ENCODE results near the gene KIF13A.

Gene KIF13A

DNA sequence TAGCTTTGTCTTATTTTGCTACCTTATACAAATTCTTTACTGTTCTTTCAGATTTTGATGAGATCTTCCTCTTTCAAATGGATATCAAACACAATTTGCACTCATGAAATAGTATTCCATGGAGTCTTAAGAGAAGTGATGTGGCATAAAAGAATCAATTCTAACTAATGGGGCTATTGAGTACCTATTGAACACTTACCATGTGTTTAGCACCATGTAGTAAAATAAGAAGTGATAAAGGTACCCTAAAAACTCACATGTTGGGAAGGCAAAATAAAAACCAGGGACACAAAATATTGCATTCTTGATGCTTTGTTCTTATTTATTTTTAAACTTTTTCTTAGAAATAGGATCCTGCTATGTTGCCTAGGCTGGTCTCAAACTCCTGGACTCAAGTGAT, 56.2 kb downstream of the KIF13A start:
- ChIA-PET POLR2A (ENCODE audit: low non-redundant PET) (no interaction called here), CTCF (interaction anchor here (0.6 kb wide), 1 partner anchor 27 kb away, joined by 3 read pairs; no protein-coding TSS in a partner anchor)
- H3K27ac ChIP-seq = no peak overlapping the region
- TF ChIP-seq, protein P1, sequence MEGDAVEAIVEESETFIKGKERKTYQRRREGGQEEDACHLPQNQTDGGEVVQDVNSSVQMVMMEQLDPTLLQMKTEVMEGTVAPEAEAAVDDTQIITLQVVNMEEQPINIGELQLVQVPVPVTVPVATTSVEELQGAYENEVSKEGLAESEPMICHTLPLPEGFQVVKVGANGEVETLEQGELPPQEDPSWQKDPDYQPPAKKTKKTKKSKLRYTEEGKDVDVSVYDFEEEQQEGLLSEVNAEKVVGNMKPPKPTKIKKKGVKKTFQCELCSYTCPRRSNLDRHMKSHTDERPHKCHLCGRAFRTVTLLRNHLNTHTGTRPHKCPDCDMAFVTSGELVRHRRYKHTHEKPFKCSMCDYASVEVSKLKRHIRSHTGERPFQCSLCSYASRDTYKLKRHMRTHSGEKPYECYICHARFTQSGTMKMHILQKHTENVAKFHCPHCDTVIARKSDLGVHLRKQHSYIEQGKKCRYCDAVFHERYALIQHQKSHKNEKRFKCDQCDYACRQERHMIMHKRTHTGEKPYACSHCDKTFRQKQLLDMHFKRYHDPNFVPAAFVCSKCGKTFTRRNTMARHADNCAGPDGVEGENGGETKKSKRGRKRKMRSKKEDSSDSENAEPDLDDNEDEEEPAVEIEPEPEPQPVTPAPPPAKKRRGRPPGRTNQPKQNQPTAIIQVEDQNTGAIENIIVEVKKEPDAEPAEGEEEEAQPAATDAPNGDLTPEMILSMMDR (conservative IDR thresholded peaks at IDR 0.05; ENCODE audit: low read depth) = no peak
- DNase-seq (ENCODE audit: low spot score) = no peak

DNA sequence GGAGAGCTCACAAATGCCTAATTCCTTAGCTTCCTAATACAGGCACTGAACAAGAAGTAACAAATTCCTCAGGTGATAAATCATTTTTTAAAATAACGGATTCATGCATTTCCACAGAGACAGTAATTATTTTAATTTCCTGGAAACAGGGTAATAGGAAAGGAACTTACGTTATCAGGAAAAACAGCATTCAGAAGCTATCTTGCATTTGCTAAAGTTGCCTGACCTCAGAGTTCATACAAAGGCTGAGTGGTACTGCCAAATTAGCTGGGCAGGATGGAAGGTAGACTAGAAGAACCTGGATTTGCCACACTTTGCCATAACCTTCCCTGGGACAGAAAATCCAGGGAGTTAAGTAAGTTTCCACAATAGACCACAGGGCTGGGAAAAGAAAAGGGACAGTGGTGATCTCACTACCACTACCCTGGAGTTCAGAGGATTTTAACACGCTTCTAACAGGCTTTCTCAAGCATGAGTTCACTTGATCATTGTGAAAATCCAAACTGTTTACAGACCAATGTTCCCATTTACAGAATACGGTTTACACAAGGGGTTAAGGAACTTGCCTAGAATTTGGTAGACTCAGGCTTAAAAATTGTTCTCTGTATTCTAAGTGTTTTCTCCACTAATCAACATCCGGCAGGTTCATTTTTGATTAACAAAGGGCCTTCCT, 57.0 kb downstream of the KIF13A start:
- no peak for DNase-seq (ENCODE audit: low spot score)
- H3K27ac ChIP-seq = no peak overlapping the region
- ChIA-PET CTCF (no interaction called here), POLR2A (ENCODE audit: low non-redundant PET) (no interaction called here)
- TF ChIP-seq, protein P1 (conservative IDR thresholded peaks at IDR 0.05; ENCODE audit: low read depth) = no peak

DNA sequence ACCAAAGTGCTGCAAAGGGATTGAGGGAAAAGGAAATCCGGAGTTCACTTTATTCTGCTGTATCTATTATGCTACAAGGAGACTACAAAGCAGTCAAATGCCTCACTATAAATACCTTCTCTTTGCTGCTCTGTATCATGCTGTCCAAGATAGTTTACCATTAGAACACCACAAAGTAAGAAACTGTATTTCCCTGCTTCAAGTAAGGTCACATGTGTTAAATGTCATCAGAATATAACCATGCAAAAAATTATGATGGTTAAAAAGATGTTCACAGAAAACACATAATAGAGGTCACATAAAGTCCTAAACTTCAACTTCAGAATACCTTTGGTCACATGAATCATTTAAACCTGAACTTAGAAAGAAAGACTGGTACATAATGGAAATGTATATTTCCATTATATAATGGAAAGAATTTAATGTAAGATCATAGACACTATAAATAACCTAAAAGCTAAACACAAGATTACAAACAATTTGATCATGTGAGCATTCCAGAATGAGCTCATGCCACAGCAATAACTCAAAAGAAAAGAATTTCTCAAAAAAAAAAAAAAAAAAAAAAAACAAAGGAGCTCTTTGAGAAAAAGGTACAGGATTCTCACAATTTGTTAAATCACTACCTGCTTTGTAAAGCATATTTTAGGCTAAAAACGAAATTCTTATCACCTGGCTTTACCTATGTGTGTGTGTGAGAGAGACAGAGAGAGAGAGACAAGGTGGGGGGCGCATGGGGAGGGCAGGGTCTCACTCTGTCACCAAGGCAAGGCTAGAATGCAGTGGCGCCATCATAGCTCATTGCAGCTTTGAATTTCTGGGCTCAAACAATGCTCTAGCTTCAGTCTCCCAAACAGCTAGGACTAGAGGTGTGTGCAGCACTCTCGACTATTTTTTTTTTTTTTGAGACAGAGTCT, 58.7 kb downstream of the KIF13A start:
- POLR2A ChIA-PET (ENCODE audit: low non-redundant PET) = no interaction called here
- TF ChIP-seq, protein P1 (conservative IDR thresholded peaks at IDR 0.05; ENCODE audit: low read depth) = no peak
- CTCF ChIA-PET = no interaction called here
- DNase-seq (ENCODE audit: low spot score) = no peak
- H3K27ac ChIP-seq = peak overlapping the region; percentile 22; the same call in 1 of the 2 replicates

DNA sequence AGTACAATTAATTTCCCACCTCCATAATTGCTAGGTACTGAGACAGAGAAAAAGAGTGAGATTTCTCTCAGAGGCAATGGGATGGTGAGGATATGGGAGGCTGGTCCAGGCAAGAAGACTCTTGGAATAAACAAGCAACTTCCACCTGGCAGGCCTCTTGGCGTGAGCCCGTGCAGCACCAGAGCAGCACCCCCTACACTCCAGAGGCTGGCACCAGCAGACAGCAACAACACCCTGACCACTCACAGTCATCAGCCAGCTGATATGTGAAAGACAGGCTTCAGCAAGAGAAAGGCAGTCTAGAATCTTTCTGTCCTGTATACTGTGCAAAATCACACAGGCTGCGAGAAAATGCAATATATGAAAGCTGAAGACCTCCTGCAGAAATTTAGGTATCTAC, 59.7 kb downstream of the KIF13A start:
- no peak overlapping the region for H3K27ac ChIP-seq
- DNase-seq (ENCODE audit: low spot score) = no peak
- TF ChIP-seq, protein P1 (conservative IDR thresholded peaks at IDR 0.05; ENCODE audit: low read depth) = no peak
- ChIA-PET CTCF (no interaction called here), POLR2A (ENCODE audit: low non-redundant PET) (interaction anchor here (0.6 kb wide), 1 partner anchor 37 kb away, joined by 4 read pairs; no protein-coding TSS in a partner anchor)

DNA sequence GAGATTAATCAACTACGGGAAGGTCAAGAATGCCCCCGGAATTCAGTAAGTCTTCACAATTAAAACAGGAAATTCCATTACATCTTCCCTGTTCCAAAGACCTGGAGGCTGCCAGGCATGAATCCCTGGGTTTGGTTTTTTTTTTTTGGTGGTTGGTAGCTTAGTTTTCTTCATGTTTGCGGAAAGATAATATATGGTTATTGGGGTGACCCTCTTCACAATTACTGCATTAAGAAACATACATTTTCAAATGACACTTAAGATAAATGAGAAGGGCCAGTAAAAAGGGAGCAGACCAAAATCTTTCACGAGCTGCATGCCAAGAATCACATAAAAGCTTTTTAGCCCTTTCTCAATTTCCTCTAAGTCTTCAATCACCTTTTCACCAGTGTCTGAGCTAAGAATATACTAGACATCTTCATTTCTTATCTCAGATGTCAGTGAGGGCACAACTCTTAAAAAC, 64.0 kb downstream of the KIF13A start:
- H3K27ac ChIP-seq = no peak overlapping the region
- POLR2A ChIA-PET (ENCODE audit: low non-redundant PET) = no interaction called here
- TF ChIP-seq, protein P1 (conservative IDR thresholded peaks at IDR 0.05; ENCODE audit: low read depth) = no peak
- no peak for DNase-seq (ENCODE audit: low spot score)
- CTCF ChIA-PET = interaction anchor here (1.5 kb wide), 1 partner anchor 16 kb away, joined by 4 read pairs; no protein-coding TSS in a partner anchor

DNA sequence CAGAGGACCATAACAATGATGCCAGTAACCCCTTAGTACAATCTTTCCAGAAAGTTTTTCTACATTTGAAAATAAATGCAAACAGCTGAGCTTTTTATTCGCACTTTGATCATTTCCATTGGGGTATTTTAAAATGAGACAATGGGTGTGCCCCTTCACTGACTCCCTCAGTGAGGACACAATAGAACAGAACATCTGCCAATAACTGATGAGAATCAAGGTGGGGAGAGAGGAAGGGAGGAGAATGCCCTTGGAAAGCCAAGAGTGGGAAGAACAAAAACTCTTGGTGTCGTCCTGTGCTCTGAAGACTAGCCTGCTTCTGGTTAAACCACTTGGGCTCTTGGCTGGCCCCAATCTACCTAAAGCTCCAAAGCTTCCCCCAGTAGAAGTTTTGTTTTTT, 66.0 kb downstream of the KIF13A start:
- CTCF ChIA-PET = no interaction called here
- POLR2A ChIA-PET (ENCODE audit: low non-redundant PET) = no interaction called here
- TF ChIP-seq, protein P1 (conservative IDR thresholded peaks at IDR 0.05; ENCODE audit: low read depth) = no peak

More for the DNA sequence above, 66.0 kb downstream of the KIF13A start:
- H3K27ac ChIP-seq = no peak overlapping the region
- DNase-seq (ENCODE audit: low spot score) = no peak

Data from RWPE1 (cell line).